Astrocyte (in vitro differentiated cells and primary cell): ENCODE data around the gene THOC5.

Experiments used
- EZH2 ChIP-seq: IDR thresholded peaks from 2 replicates; pipeline ENCODE4 v1.6.1; 2012; ENCODE audit warnings: mild to moderate bottlenecking, low read length, inconsistent platforms; ENCODE audit not compliant: insufficient read depth
- TF ChIP-seq, protein P1 (sequence below): IDR thresholded peaks from 2 replicates; pipeline ENCODE4 v1.5.1; 2011; ENCODE audit warnings: low read depth, mild to moderate bottlenecking, inconsistent platforms, low read length, moderate library complexity; ENCODE audit not compliant: insufficient read depth

DNA sequence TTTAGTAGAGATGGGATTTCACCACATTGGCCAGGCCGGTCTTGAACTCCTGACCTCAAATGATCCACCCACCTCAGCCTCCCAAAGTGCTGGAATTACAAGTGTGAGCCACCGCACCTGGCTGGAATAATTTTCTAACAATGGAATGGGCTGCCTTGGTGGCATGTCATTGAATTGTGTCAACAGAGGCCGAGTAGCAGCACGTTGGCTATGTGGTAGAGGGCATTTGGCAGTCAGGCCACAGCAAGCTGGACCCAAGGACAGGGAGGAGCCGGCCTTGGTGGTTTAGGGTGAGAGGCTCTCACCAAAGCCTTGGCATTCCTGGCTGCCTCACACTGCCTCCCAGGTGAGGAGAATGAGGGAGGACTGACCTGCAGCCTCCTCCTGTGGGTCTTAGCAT, 31.4 kb upstream of the THOC5 start:
- TF ChIP-seq, protein P1, sequence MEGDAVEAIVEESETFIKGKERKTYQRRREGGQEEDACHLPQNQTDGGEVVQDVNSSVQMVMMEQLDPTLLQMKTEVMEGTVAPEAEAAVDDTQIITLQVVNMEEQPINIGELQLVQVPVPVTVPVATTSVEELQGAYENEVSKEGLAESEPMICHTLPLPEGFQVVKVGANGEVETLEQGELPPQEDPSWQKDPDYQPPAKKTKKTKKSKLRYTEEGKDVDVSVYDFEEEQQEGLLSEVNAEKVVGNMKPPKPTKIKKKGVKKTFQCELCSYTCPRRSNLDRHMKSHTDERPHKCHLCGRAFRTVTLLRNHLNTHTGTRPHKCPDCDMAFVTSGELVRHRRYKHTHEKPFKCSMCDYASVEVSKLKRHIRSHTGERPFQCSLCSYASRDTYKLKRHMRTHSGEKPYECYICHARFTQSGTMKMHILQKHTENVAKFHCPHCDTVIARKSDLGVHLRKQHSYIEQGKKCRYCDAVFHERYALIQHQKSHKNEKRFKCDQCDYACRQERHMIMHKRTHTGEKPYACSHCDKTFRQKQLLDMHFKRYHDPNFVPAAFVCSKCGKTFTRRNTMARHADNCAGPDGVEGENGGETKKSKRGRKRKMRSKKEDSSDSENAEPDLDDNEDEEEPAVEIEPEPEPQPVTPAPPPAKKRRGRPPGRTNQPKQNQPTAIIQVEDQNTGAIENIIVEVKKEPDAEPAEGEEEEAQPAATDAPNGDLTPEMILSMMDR, result no peak
- no peak for TF ChIP-seq EZH2
